ENCODE data around the gene TC2N.
"Not testable (repeated sequence)": the region's sequence is repeated elsewhere in the genome, so short reads cannot be mapped to it uniquely, and the experiment has no call there.

The TC2N gene

GRCh38 chr14:91882776-91883175 lies 15.4 kb upstream of the TC2N start:
- Mint-ChIP-seq H3K9me3 (no peaks in the 10 kb centered on the region), H3K36me3 (no peaks in the 10 kb centered on the region), H3K4me3 (no peak overlapping the region), H3K27me3 (peaks cover 2% of the 10 kb centered on the region), H3K4me1 (peaks cover under 1% of the 10 kb centered on the region), H3K27ac (no peak overlapping the region)
- DNase-seq (ENCODE audit: low spot score in 2 of 2) (no peak), ATAC-seq (ENCODE audit: low read depth) (no peak)

- no peak overlapping the region for H3K4me3 Mint-ChIP-seq
- ATAC-seq (ENCODE audit: low read depth) = no peak
- H3K27ac Mint-ChIP-seq = no peak overlapping the region
- DNase-seq (ENCODE audit: low spot score in 2 of 2) = no peak
- no peaks in the 10 kb centered on the region for H3K9me3 Mint-ChIP-seq
- peaks cover 4% of the 10 kb centered on the region for H3K4me1 Mint-ChIP-seq
- H3K27me3 Mint-ChIP-seq = peaks cover 2% of the 10 kb centered on the region
- H3K36me3 Mint-ChIP-seq = no peaks in the 10 kb centered on the region
Measured at GRCh38 chr14:91882369-91882768, 15.0 kb upstream of the TC2N start.

- no peak overlapping the region for H3K27ac Mint-ChIP-seq
- no peak for ATAC-seq (ENCODE audit: low read depth)
Measured at GRCh38 chr14:91879196-91879595, 11.9 kb upstream of the TC2N start.

GRCh38 chr14:91878274-91878673 lies 10.9 kb upstream of the TC2N start:
- no peaks in the 10 kb centered on the region for H3K36me3 Mint-ChIP-seq
- ATAC-seq (ENCODE audit: low read depth) = no peak
- peaks cover 26% of the 10 kb centered on the region for H3K4me1 Mint-ChIP-seq
- no peak for DNase-seq (ENCODE audit: low spot score in 2 of 2)
- H3K27ac Mint-ChIP-seq = no peak overlapping the region
- peaks cover 2% of the 10 kb centered on the region for H3K27me3 Mint-ChIP-seq
- no peak overlapping the region for H3K4me3 Mint-ChIP-seq
- no peaks in the 10 kb centered on the region for H3K9me3 Mint-ChIP-seq

More at GRCh38 chr14:91879196-91879595, 11.9 kb upstream of the TC2N start:
- Mint-ChIP-seq H3K9me3 (no peaks in the 10 kb centered on the region), H3K27me3 (peaks cover 2% of the 10 kb centered on the region), H3K36me3 (no peaks in the 10 kb centered on the region), H3K4me3 (no peak overlapping the region), H3K4me1 (peaks cover 17% of the 10 kb centered on the region)
- no peak for DNase-seq (ENCODE audit: low spot score in 2 of 2)

- no peak for DNase-seq (ENCODE audit: low spot score in 2 of 2)
- H3K27ac Mint-ChIP-seq = peak overlapping the region; percentile 18
- peaks cover 35% of the 10 kb centered on the region for H3K4me1 Mint-ChIP-seq
- H3K36me3 Mint-ChIP-seq = no peaks in the 10 kb centered on the region
- no peak overlapping the region for H3K4me3 Mint-ChIP-seq
- no peaks in the 10 kb centered on the region for H3K9me3 Mint-ChIP-seq
- no peaks in the 10 kb centered on the region for H3K27me3 Mint-ChIP-seq
- ATAC-seq (ENCODE audit: low read depth) = no peak
Measured at GRCh38 chr14:91877376-91877915, 10.1 kb upstream of the TC2N start.

GRCh38 chr14:91876492-91876891 lies 9.2 kb upstream of the TC2N start:
- Mint-ChIP-seq H3K9me3 (no peaks in the 10 kb centered on the region), H3K27me3 (no peaks in the 10 kb centered on the region), H3K4me3 (no peak overlapping the region), H3K36me3 (no peaks in the 10 kb centered on the region), H3K4me1 (peaks cover 40% of the 10 kb centered on the region), H3K27ac (no peak overlapping the region)
- DNase-seq (ENCODE audit: low spot score in 2 of 2) (no peak), ATAC-seq (ENCODE audit: low read depth) (no peak)

- DNase-seq (ENCODE audit: low spot score in 2 of 2) (no peak), ATAC-seq (ENCODE audit: low read depth) (no peak)
- Mint-ChIP-seq H3K4me1 (peaks cover 43% of the 10 kb centered on the region), H3K4me3 (no peak overlapping the region), H3K36me3 (no peaks in the 10 kb centered on the region), H3K27ac (no peak overlapping the region), H3K27me3 (no peaks in the 10 kb centered on the region), H3K9me3 (no peaks in the 10 kb centered on the region)
Measured at GRCh38 chr14:91875525-91876286, 8.4 kb upstream of the TC2N start.

GRCh38 chr14:91873471-91874415 lies 6.4 kb upstream of the TC2N start:
- Mint-ChIP-seq H3K4me3 (peak overlapping the region; percentile 77), H3K27ac (peak overlapping the region; percentile 79)
- DNase-seq (ENCODE audit: low spot score in 2 of 2) = peak; percentile 35 to 43

GRCh38 chr14:91872517-91873470 lies 5.5 kb upstream of the TC2N start:
- peak; percentile 53 for ATAC-seq (ENCODE audit: low read depth)

More at GRCh38 chr14:91873471-91874415, 6.4 kb upstream of the TC2N start:
- no peaks in the 10 kb centered on the region for H3K36me3 Mint-ChIP-seq
- peaks cover 52% of the 10 kb centered on the region for H3K4me1 Mint-ChIP-seq
- peak; percentile 78 for ATAC-seq (ENCODE audit: low read depth)
- H3K27me3 Mint-ChIP-seq = no peaks in the 10 kb centered on the region
- H3K9me3 Mint-ChIP-seq = no peaks in the 10 kb centered on the region

GRCh38 chr14:91872011-91872501 lies 4.7 kb upstream of the TC2N start:
- peak in 1 of 2 donors; percentile 20 for DNase-seq (ENCODE audit: low spot score in 2 of 2)
- peak; percentile 57 for ATAC-seq (ENCODE audit: low read depth)
- Mint-ChIP-seq H3K9me3 (no peaks in the 10 kb centered on the region), H3K27me3 (no peaks in the 10 kb centered on the region), H3K4me1 (peaks cover 48% of the 10 kb centered on the region), H3K36me3 (no peaks in the 10 kb centered on the region), H3K4me3 (peak overlapping the region; percentile 77), H3K27ac (peak overlapping the region; percentile 79)

More at GRCh38 chr14:91872517-91873470, 5.5 kb upstream of the TC2N start:
- no peaks in the 10 kb centered on the region for H3K9me3 Mint-ChIP-seq
- peak in 1 of 2 donors; percentile 25 for DNase-seq (ENCODE audit: low spot score in 2 of 2)
- H3K4me1 Mint-ChIP-seq = peaks cover 51% of the 10 kb centered on the region
- no peaks in the 10 kb centered on the region for H3K36me3 Mint-ChIP-seq
- peak overlapping the region; percentile 79 for H3K27ac Mint-ChIP-seq
- peak overlapping the region; percentile 77 for H3K4me3 Mint-ChIP-seq
- no peaks in the 10 kb centered on the region for H3K27me3 Mint-ChIP-seq

GRCh38 chr14:91871401-91871800 lies 4.1 kb upstream of the TC2N start:
- H3K4me3 Mint-ChIP-seq; ATAC-seq (ENCODE audit: low read depth): not testable (repeated sequence)

GRCh38 chr14:91870890-91871289 lies 3.6 kb upstream of the TC2N start:
- Mint-ChIP-seq H3K27me3 (no peaks in the 10 kb centered on the region), H3K4me3 (no peak overlapping the region), H3K9me3 (no peaks in the 10 kb centered on the region), H3K36me3 (no peaks in the 10 kb centered on the region), H3K27ac (no peak overlapping the region), H3K4me1 (peaks cover 46% of the 10 kb centered on the region)
- no peak for DNase-seq (ENCODE audit: low spot score in 2 of 2)
- ATAC-seq (ENCODE audit: low read depth) = no peak

More at GRCh38 chr14:91871401-91871800, 4.1 kb upstream of the TC2N start:
- not testable (repeated sequence) for H3K36me3 Mint-ChIP-seq; H3K9me3 Mint-ChIP-seq; DNase-seq (ENCODE audit: low spot score in 2 of 2); H3K27me3 Mint-ChIP-seq
- H3K4me1 Mint-ChIP-seq = peaks cover 47% of the 10 kb centered on the region
- H3K27ac Mint-ChIP-seq = peak overlapping the region; percentile 79

GRCh38 chr14:91870001-91870400 lies 2.7 kb upstream of the TC2N start:
- H3K36me3 Mint-ChIP-seq = no peaks in the 10 kb centered on the region
- no peaks in the 10 kb centered on the region for H3K27me3 Mint-ChIP-seq
- H3K27ac Mint-ChIP-seq = peak overlapping the region; percentile 15
- ATAC-seq (ENCODE audit: low read depth) (no peak), DNase-seq (ENCODE audit: low spot score in 2 of 2) (no peak)
- H3K4me3 Mint-ChIP-seq = no peak overlapping the region
- H3K4me1 Mint-ChIP-seq = peaks cover 42% of the 10 kb centered on the region
- H3K9me3 Mint-ChIP-seq = no peaks in the 10 kb centered on the region

Data from memory B cell (primary cell).